Activated CD4-positive, alpha-beta T cell treated with anti-CD3 and anti-CD28 coated beads, Interleukin-2, amount 10 ng/mL, durations not matched to agents 24 days and 14 days (primary cell): ENCODE measurements around the gene PNPLA8. TPM values are rescaled to one million over a fixed set of nuclear protein-coding genes. Genes with fewer than 3 reads are reported as not detected.

Experiments
- DNase-seq: peaks from one replicate; pipeline ENCODE4 v3.0.0; 2022
- H3K27ac Mint-ChIP-seq: one replicate; pipeline ENCODE4 v1.8.0; 2022; ENCODE audit warnings: mild to moderate bottlenecking, mixed read lengths
- H3K27me3 Mint-ChIP-seq: one replicate; pipeline ENCODE4 v1.8.0; 2022; ENCODE audit warnings: mixed read lengths
- H3K36me3 Mint-ChIP-seq: one replicate; pipeline ENCODE4 v1.8.0; 2022; ENCODE audit warnings: low read depth, mild to moderate bottlenecking, mixed read lengths
- H3K4me1 Mint-ChIP-seq: one replicate; pipeline ENCODE4 v1.8.0; 2021; ENCODE audit warnings: mixed read lengths
- H3K4me3 Mint-ChIP-seq: one replicate; pipeline ENCODE4 v1.8.0; 2022; ENCODE audit warnings: mild to moderate bottlenecking, moderate library complexity, mixed read lengths
- H3K9me3 Mint-ChIP-seq: one replicate; pipeline ENCODE4 v1.8.0; 2021; ENCODE audit warnings: mixed read lengths
- intact Hi-C: fragments of 100-400 bp; cut with micrococcal nuclease; formaldehyde crosslinking; loops from one replicate; pipeline ENCODE4 v1.15.1; 2023
- total RNA-seq: library from RNA; stranded (reverse); gene quantifications from 2 replicates; pipeline ENCODE4 v1.2.3, GENCODE V29; 2022

The PNPLA8 gene
- total RNA-seq, 1 donor from 2014 or later = 16.6 TPM

DNA sequence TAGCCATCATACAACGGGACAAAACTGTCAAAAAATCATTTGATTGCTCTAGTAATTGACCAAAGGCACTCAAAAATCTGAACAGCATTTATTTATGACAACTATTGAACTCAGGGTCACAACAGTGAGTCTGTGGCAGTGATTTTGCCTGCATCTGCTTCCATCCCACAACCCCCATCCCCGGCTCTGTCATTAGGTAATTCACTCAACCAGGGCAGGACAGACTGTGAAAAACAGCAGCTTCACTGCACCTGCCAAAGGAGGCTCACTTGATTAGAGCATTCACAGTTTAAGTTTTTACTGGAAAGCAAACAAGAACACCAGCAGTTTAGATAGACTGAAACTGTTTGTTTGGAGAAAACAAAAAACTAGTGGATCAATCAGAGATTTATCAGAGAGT lies 91.9 kb downstream of the PNPLA8 start:
- no peaks in the 10 kb centered on the region for H3K36me3 Mint-ChIP-seq
- intact Hi-C loops = no loop called here
- H3K4me1 Mint-ChIP-seq = peaks cover 3% of the 10 kb centered on the region
- H3K4me3 Mint-ChIP-seq = no peak overlapping the region
- H3K9me3 Mint-ChIP-seq = no peaks in the 10 kb centered on the region
- no peak overlapping the region for H3K27ac Mint-ChIP-seq
- no peak for DNase-seq
- peaks cover 14% of the 10 kb centered on the region for H3K27me3 Mint-ChIP-seq

DNA sequence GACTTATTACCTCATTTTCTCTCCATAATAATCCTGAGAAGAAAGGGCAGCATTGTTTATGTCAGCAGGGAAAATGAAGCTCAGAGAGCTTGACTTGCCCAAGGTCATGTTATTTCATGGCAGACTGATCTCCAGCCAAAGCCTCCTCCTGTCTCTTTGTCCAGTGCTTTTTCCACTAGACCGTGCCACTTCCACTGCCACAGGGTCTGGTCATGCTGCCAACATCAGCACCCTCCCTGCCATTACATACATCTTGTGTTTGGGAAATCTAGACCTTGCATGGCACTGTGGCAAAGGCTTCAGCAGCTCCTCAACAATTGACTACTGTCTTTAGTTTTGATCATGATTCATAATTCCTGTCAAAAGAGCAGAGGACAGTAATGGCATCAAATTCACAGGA lies 94.8 kb downstream of the PNPLA8 start:
- Mint-ChIP-seq H3K36me3 (no peaks in the 10 kb centered on the region), H3K4me3 (no peak overlapping the region), H3K27me3 (peaks cover 12% of the 10 kb centered on the region), H3K9me3 (no peaks in the 10 kb centered on the region), H3K27ac (no peak overlapping the region), H3K4me1 (peaks cover 3% of the 10 kb centered on the region)
- intact Hi-C loops = no loop called here
- DNase-seq = no peak

DNA sequence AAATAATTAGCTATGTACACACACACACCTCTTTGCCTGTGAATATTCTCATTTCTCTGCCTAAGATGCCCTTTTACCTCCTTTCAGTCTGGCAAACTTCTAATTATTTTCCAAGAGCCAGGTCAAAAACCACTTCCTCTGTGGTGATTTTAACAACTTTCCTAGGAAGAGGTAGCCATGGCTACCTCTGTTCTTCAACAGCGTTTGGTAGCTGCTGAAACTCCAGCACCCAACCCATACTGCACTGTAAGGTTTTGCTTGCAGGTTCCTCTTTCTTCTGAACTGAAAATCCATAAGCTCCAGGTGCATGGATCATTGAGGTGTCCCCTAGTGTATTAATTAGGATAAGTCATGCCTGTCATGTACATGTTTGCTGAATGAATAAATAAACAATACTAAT lies 95.3 kb downstream of the PNPLA8 start:
- no peak for DNase-seq
- Mint-ChIP-seq H3K4me1 (peaks cover 3% of the 10 kb centered on the region), H3K4me3 (no peak overlapping the region), H3K27me3 (peaks cover 12% of the 10 kb centered on the region), H3K27ac (no peak overlapping the region), H3K9me3 (no peaks in the 10 kb centered on the region), H3K36me3 (no peaks in the 10 kb centered on the region)
- intact Hi-C loops = no loop called here

DNA sequence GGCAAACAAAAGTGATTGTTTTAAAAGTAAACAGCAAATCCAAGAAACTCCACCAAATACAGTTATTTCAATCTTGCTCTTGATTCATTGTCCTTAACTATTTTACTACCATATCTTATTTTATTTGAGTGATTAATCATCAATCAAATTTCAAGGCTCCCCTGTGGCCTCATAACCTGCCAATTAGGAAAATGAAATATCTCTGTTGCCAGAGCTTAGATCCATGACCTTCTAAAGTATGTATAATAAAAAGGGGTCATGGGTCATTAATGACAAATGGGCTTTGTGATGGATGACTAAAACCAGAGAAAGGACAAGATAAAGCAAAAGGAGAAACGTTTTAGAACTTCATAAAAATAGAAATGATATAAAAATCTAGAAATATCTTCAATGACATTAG lies 98.2 kb downstream of the PNPLA8 start:
- Mint-ChIP-seq H3K4me3 (no peak overlapping the region), H3K36me3 (no peaks in the 10 kb centered on the region), H3K27me3 (peaks cover 6% of the 10 kb centered on the region), H3K4me1 (peaks cover 4% of the 10 kb centered on the region), H3K27ac (no peak overlapping the region), H3K9me3 (no peaks in the 10 kb centered on the region)
- no peak for DNase-seq
- intact Hi-C loops = no loop called here

DNA sequence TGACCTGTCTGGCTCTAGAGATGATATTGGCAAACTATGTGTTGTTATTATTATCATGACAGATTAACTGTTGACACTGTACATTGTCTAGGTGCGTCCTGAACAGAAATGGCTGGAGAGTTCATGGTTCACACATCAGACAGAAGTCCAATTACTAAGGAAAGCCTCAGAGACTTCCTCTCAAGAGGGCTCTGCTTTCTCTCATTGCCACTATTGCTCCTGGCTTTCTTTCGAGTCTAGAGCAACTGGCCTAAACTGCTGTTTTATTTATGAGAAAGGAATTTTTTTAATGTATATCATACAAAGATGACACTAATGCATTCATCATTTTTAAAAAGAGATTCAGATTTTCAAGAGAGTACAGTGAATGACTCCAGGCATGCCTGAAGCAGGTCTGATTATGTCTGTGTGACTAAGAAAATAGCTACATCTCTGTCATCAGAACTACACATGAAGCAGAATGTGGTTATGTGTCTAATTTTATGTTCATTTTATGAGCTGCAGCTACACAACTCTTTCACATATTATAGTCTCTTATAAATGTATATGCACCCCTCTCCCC lies 100.1 kb downstream of the PNPLA8 start:
- Mint-ChIP-seq H3K27ac (no peak overlapping the region), H3K36me3 (no peaks in the 10 kb centered on the region), H3K4me1 (peaks cover 4% of the 10 kb centered on the region), H3K27me3 (peaks cover 7% of the 10 kb centered on the region), H3K4me3 (no peak overlapping the region), H3K9me3 (no peaks in the 10 kb centered on the region)
- intact Hi-C loops = no loop called here
- DNase-seq = peak; percentile 33

DNA sequence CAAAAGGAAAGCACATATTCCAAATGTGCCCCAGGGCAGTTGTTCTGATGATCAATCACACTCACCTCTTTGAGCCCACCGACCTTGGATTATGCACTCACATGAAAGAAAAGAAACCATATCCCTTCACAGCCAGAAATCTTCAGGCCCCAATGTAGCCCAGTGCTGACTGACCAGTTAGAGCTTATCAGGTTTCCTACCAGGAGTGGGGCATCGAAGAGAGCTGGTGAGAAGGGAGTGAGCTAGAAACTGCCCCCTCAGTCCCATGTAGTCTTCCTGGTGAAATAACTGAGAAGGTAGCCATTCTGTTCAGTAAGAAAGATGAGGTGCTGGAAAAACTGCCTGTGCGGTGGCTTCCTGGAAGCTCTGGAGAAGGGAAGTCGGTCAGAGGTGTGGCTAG lies 101.9 kb downstream of the PNPLA8 start:
- Mint-ChIP-seq H3K36me3 (no peaks in the 10 kb centered on the region), H3K27me3 (peaks cover 8% of the 10 kb centered on the region), H3K27ac (no peak overlapping the region), H3K4me1 (peaks cover 4% of the 10 kb centered on the region), H3K4me3 (no peak overlapping the region), H3K9me3 (no peaks in the 10 kb centered on the region)
- no peak for DNase-seq
- intact Hi-C loops = loop anchor here (5.0 kb wide), 1 partner anchor 38 kb away; no protein-coding TSS in a partner anchor

DNA sequence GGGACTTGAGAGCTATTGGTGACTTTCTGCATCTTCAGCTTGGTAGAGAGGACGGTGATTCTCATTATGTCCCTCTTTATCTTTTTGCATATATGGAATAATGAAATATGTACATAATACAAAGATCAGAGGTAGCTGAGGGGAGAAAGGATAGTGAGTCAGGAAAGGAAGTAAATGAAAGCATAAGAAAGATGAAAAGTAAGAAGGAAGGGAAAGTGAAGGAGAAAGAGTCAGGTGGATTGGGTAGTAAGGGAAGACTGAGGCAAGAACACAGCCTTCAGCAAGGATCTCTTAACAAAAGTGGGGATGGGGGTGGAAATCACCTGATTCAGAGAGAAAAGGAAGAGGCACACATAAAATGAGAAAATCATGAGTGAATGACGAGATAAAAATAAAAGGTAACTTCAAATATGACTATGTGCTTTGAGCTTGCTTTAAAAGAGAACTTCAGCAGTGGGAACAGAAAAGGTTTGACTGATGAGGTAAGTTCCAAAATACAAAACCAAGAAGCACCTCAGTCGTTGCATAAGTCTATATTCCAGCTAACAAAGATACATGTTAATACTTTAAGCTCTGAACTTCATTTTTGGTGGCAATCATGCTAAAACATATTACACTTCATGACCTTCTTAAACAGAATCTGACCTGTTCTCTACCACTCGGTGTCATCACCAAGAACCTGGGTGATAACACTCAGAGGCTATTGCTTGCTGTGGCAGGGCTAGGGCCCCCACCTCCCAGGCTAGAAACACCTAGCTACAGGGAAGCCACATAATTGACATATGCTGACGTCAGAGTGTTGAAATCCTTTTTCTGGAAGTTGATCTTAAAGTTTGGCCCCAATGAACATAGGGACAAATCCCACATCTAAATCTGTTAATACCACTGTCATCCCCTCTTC lies 102.6 kb downstream of the PNPLA8 start:
- Mint-ChIP-seq H3K36me3 (no peaks in the 10 kb centered on the region), H3K4me3 (no peak overlapping the region), H3K27me3 (peaks cover 8% of the 10 kb centered on the region), H3K4me1 (peaks cover 4% of the 10 kb centered on the region), H3K9me3 (no peaks in the 10 kb centered on the region), H3K27ac (no peak overlapping the region)
- intact Hi-C loops = loop anchor here (5.0 kb wide), 1 partner anchor 39 kb away; no protein-coding TSS in a partner anchor
- no peak for DNase-seq

DNA sequence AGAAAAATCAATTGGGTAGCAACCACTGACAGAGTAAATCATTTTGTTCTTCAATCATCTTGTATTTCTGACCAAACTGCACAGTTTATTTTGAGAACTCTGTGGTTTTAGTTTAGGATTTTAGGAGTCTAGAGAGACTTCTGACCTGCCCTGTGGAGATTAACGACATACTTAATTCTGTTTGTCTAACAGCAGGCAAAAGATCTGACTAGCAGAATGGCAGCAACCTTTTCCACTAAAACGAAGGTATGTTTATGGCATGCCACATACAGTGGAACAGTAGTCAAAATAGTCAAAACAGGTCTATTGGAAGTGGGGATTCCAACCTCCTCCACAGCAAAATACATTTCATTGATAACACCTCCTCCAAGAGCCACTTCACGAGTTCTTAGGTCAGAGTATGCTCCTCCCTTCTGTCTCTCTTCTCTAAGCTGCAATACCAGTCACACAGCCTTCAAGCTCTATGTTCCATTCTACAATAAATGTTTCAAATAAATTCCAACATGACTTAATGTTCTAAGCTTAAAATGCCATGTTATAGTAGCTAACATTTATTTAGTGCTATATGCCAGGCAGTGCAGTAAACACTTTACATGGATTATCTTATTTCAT lies 104.1 kb downstream of the PNPLA8 start:
- Mint-ChIP-seq H3K4me3 (no peak overlapping the region), H3K4me1 (peaks cover 4% of the 10 kb centered on the region), H3K27me3 (peaks cover 8% of the 10 kb centered on the region), H3K27ac (no peak overlapping the region), H3K9me3 (no peaks in the 10 kb centered on the region), H3K36me3 (no peaks in the 10 kb centered on the region)
- intact Hi-C loops = loop anchor here (5.0 kb wide), 1 partner anchor 40 kb away; no protein-coding TSS in a partner anchor
- DNase-seq = no peak

Other genes with a start within 250 kb of the PNPLA8 start
- gene NRCAM, start 69.7 kb downstream of the PNPLA8 start, total RNA-seq = not detected in 2 replicates
- gene THAP5, start 43.6 kb upstream of the PNPLA8 start, total RNA-seq = 35.6 TPM in 2 replicates
- 11.5 and 12.7 TPM in 2 replicates for gene DNAJB9, start 43.7 kb upstream of the PNPLA8 start, total RNA-seq